Measurements from ENCODE around the gene L3MBTL4.

GRCh38 chr18:5939801-5940667, 474.7 kb downstream of the L3MBTL4 start:
- TF ChIP-seq CEBPB (IDR thresholded peaks at IDR 0.05; ENCODE audit: low read depth) = no peak
- TF ChIP-seq POLR2A (IDR thresholded peaks at IDR 0.05; ENCODE audit: borderline replicate concordance, extremely low read depth, insufficient read depth, insufficient read length) = no peak
- no peak for TF ChIP-seq CTCF (IDR thresholded peaks at IDR 0.05 in 2 of 3, conservative IDR thresholded peaks at IDR 0.05 in 1 of 3; ENCODE audit: borderline replicate concordance in 1 of 3, insufficient read depth in 1 of 3, low read depth in 2 of 3, low read length in 2 of 3)
- no peak for TF ChIP-seq EZH2 (IDR thresholded peaks at IDR 0.05)
- no peak for TF ChIP-seq REST (IDR thresholded peaks at IDR 0.05; ENCODE audit: low read depth)
- TF ChIP-seq MAX (IDR thresholded peaks at IDR 0.05) = no peak
- no peak for TF ChIP-seq YY1 (IDR thresholded peaks at IDR 0.05; ENCODE audit: extremely low read depth, insufficient replicate concordance, low read depth, low read length)
- TF ChIP-seq TCF7L2 (IDR thresholded peaks at IDR 0.05; ENCODE audit: borderline replicate concordance, extremely low read depth, insufficient read depth, insufficient read length) = no peak
- no peak for TF ChIP-seq SRF (IDR thresholded peaks at IDR 0.05; ENCODE audit: low read depth)
